NOMO-1 treated with dmso at 0.1 percent for 144 hours (cell line): ENCODE measurements around the gene RBBP8NL.
"Not testable (repeated sequence)": the region's sequence is repeated elsewhere in the genome, so short reads cannot be mapped to it uniquely, and the experiment has no call there.

ENCODE experiments used
- DNase-seq: peaks from one replicate; lab custom pipeline; 2025; ENCODE audit not compliant: unreplicated experiment; lab: John Stamatoyannopoulos, UW

RBBP8NL gene

DNA sequence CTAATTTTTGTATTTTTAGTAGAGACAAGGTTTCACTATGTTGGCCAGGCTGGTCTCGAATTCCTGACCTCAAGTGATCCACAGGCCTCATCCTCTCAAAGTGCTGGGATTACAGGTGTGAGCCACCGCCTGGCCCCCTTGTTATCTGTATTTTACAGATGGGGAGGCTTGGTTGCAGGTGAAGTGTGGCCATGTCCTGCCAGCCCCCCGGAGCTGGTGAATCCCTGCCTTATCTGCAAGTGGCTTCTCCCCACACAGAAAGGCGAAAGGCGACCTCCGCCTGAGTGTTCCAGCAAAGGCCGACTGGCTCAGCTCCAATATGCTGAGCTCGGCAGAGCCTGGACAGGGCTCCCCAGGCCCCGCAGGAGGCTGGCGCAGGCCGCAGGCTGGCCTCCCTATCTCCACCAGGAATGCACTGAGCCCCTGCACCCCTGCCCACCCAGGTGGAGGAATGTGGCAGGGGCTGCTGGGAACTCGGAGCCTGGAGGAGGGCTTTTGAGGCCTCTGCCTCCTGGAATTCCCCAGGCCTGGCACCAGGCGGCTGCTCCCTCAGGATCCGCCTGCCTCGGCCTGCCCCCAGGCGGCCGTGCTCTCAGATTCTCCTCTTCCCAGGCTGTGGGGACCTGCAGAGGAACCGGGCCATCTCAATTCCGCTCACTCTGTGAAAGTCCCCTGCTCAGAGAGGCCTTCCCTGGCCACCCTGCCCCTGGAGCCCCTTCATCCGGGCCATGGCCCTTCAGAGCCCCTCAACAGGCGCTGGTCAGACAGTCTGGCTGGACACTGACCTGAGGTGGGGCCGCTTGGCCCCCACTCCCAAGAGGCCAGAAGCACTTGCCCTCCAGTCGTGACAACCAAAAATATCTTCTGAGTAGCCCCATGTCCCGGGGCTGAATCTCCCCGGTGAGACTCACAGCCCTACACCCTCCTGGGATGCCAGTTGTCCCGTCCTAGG, 51.0 kb downstream of the RBBP8NL start:
- no peak for DNase-seq

- no peak for DNase-seq
Observed at GRCh38 chr20:62374331-62375152, 52.8 kb downstream of the RBBP8NL start.

DNA sequence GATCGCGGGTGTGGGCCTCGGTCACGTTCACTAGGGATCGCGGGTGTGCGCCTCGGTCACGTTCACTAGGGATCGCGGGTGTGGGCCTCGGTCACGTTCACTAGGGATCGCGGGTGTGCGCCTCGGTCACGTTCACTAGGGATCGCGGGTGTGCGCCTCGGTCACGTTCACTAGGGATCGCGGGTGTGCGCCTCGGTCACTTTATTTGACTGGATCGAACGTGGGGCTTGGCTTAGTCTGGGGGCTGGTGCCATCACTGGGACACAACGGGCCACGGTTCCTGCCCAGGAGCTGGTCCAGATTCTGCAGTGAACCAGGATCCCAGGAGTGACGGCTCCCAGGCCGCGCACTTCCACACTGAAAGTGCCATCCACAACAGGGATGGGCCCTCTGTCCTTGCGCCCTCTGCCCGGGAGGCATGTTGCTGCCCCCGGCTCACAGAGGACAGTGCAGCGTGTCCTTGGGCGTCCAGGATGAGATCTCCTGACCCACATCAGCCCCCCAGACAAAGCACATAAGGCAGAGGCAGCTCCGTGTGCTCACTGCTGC, 53.6 kb downstream of the RBBP8NL start:
- DNase-seq = not testable (repeated sequence)

DNA sequence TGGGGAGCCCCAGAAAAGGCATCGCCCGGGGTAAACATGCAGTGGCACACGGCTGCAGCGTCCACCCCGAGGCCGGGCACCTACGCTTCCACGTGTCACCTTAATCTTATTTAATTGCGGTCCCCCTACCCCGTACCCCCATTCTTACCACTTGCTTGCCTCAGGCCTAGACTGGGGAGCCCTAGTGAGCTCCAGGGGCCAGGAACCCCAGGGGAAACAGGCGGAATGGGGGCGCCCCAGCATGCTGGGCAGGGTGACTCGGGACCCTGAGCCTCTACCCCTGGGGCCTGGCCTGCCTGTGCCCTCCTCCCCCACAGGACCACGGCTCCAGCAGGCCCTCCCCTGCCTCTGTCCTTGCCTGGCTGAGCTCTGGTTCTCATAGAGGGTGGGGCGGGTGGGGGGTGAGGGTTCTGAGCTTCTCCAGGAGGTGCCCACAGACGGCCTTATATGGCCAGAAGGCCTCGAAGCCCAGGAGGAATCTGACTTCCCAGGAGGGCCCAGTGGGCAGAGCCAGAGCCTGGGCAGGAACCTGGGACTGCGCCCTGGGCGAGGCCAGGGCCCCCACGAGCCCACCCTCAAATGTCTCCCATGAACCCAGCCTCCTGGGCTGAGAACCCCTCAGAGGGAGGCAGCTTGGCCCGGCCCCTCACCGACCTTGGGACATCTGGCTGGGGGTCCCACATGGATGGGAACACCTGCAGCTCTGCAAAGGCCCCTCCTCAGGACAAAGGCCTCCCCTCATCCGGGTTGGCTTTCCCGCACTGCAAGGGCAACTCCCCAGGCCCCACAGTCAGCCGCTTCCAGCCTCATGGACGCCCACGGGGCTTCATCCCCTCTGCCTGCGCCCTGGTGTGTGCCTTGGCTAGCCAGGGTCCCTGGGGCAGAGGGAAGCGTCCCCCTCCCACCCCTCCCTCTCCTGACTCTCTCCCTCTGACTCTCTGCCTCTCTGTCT, 55.0 kb downstream of the RBBP8NL start:
- DNase-seq = no peak

GRCh38 chr20:62371588-62372041, 55.7 kb downstream of the RBBP8NL start:
- no peak for DNase-seq

DNA sequence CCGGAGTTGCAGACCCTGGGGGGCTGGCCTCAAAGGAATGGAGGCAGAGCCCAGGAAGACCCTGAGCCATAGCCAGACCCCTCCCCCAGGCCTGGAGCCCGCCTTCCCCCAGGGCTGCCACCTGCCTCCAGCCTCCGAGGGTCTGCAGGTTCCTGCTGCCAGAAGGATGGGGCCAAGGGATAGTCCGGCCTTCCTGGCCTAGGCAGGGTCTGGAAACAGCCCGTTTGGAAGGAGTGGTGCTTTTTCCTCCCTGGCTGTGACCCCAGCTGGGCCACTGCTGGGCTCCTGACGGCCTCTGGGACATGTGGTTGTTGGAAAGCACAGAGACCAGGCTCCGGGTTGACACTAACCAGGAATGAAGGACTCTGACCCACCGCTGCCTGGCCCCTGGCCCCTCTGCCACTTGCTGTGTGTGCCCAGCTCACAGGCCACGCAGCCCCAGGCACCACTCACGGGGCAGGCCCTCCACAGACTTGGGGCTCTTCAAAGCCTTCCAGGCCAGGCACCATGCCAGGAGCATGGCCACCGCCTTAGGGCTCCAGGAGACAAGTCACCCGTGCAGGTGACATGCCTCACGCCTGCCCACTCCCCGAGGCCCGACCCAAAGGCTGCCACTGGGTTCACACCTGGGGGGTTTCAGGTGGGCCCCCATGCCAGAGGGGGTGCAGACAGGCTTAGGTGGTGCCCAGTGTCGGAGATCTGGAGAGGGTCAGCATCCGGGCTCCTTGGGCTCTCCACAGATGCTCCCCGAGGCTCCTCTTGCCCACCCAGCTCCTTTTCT, 56.3 kb downstream of the RBBP8NL start:
- DNase-seq = no peak

DNA sequence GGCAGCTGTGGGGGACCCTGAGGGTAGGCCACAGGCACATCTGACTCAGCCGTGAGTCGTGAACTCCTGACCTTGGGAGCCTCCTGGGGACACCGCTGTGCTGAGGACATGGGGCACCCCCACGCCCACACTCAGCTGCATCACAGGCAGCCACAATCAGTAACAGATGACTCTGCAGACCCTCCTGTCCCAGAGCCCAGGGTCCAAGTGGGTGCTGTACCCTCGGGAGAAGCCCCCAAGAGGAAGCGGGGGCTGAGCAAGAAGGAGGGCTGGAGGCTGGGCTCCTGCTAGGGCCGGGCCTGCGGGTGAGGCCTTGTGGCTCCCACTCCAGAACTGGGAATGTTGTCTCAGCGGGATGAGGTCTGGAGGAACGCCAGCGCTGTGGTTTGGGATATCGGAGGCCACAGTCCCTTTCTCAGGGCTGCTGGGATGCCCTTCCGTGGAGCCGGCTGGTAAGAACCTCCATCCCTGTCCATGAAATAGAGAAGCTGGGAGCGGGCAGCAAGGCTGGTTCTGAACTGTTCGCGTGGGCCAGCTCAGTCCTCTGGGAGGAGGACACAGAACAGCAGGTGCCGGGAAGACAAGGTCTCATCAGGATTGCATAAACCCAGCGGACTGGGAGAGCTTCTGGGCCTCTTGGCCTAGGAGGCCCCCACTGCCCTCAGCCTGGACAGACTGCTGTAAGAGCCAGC, 57.1 kb downstream of the RBBP8NL start:
- no peak for DNase-seq

- DNase-seq = no peak
Observed at GRCh38 chr20:62369815-62370114, 57.6 kb downstream of the RBBP8NL start.

GRCh38 chr20:62368976-62369814, 58.1 kb downstream of the RBBP8NL start:
- DNase-seq = no peak

GRCh38 chr20:62368392-62368975, 58.9 kb downstream of the RBBP8NL start:
- DNase-seq = no peak

DNA sequence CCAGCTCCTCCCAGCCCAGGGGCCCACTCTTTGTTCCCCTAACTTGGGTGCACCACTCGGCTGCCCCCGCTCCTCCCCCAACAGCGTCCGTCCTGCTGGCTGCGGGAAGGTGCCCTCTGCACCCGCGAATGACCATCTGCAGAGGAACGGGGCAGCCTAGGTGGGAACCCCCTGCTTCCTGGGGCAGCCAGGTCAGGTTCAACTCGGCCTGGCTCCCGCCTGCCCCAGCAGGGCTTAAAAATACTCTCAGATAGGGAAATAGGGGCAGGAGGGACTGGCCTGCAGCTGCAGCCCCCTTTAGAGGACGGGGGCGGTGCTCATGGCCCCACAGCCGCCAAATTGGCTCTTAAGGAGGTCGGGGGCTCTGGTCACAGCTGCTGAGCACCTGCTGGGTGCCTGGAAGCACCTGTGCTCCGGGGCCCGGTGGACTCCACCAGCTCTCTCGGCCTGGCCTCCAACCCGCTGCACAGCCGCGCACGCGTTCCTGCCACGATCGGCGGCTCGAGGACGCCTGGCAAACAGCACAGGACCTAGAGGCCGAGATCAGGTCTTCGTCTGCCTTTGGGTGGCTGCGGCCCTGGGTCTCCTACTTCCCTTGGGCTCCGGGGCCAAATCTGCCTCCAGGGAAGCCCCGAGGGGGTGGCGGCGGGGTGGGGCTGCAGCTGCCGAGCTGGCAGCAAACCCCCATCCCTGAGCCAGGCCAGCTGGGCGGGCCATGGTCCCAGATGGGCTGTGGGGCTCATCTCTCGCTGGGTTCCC, 59.5 kb downstream of the RBBP8NL start:
- no peak for DNase-seq

DNA sequence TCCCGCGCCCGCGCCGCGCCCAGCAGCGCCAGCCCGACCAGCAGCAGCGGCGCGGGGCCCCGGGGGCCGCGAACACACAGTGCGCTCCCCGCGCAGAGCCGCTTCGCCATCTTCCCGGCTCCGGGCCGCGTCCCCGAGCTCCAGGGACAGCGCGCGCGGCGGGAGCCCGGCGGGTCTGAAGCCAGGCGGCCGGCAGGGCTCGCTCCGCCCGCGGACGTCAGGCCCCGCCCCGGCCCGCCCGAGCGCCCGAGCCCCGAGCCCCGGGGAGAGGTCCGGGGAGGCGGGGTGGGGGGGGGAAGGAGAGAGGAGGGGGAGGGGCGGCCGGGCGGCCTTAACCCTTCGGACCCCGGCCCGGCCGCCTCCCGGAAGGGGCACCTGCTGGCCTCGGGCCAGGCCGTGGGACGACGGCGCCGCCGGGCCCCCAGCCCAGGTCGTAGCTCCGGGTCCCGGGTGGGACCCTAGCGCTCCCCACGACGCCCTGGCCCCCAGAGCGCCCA, 60.2 kb downstream of the RBBP8NL start, which contains the start of gene LAMA5:
Gene LAMA5, minus strand, starts transcription at position 177 of the 497 bp plus-strand sequence. Its CDS starts 67 bp downstream, at position 110.
- no peak for DNase-seq

DNA sequence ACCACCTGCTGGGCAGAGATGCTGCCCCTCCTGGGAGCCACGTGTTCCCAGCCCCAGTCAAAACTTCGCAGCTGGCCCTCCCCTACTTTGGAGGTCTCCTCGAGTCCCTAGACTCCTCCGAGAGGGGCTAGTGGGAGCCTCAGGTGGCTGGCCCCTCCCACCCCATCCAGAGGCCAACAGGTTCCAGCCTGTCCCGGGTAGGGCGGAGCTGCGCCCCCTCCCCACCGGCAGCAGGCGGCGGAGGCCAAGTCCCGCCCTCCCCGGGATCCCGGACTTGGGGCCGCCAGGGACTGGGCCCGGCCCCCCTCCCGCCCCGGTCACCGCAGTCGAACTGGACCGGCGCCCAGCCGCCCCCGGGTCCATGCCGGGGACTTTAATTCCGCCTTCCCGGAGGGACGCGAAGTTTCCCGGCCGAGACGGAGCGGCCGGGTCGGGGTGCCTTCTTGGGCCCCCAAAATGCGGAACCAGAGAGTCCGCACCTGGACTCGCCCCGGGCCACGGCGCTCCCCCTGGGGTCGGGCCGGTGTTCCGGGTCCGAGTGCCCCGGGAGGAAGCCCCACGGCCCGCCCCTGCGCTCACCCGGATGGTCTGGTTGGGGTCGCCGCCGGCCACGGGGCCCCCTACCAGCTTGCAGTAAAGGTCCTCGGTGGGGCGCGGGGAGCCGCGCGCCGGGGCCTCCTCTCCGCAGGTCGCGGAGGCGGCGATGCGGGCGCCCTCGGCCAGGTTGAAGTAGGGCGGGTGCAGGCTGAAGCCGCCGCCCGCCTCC, 60.8 kb downstream of the RBBP8NL start:
- DNase-seq = no peak

DNA sequence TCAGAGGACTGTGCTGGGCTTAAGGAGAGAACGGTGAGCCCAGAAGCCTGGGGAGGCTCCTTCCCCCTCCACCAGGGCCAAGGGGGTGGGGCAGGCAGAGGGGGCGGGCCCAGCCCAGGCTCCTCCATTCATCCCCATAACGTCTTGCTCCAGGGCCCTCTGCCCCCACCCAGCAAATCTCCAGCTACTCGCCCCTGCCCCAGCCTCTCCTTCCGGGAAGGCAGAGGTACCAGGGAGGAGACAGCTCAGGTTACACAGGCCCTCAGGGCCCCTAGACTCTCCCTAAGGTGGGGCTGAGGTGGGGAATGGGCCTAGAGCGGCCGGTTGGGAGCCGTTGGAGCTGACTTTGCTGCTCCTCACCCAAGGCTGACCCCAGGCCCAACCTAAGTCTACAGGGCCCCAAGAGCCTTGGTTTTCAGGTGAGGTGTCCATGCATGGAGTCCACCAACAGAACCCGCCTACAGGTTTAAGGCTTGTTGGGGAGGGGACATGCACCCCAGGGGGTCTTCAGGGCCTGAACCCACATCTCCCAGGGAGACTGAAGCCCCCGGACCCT, 61.4 kb downstream of the RBBP8NL start:
- DNase-seq = no peak

DNA sequence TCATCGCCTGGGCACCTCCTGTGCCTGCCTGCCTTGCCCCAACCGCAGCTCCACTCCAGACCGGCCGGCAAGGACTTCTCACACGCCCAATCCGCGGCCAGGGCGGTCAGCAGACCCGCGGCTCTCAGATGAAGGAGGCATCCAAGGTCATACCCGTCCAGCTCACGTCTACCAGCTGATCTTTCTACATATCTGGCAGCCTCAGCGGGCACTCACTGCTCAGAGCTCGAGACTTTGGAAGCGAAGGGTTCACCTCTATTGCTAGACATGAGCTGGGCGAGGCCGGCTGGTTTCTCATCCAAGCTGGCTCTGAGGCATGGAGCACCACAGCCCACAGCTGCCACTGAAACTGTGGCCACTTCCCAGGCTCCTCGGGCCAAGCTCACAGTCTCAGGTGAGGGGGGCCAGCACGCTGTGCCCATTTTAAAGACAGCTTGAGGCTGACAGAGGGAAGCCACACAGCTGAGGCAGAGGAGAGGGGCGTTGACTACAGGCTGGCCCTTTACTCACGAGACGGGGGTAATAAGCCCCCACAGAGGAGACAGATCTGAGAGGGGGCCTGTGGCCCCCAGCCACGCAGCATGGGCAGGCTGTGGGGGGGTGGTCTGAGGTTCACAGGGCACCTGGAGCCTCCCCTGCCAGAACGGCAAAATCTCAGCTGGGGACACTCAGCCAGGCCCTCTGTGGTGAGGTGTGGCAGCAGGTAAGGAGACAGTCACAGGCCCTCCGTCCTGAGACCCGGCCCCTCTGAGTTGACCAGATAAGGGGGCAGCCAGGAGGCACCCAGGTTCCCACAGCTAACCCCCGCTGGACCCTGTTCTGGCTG, 62.2 kb downstream of the RBBP8NL start:
- DNase-seq = no peak
